ENCODE data around the gene COX5B.

GRCh38 chr2:97676620-97677019, 30.8 kb downstream of the COX5B start:
- TF ChIP-seq CTCF (IDR thresholded peaks at IDR 0.05) (no peak), SMAD4 (CRISPR knock-in tag; IDR thresholded peaks at IDR 0.05) (no peak), USF2 (CRISPR knock-in tag; IDR thresholded peaks at IDR 0.05) (no peak)

All from WTC11 (cell line).